HCT116 (cell line): Measurements from ENCODE around the gene RARB. TPM values are rescaled to one million over a fixed set of nuclear protein-coding genes. Genes with fewer than 3 reads are reported as not detected.

Experiments
- ATAC-seq: fragments of 200-7000 bp; cut with Tn5 transposase; 2 replicates; pipeline ENCODE4 v1.9.1; 2020; ENCODE audit warnings: mild to moderate bottlenecking, moderate library complexity
- BruUV-seq: library from RNA; stranded (reverse); fragments of 400-500 nt; replicated peaks from 2 replicates; lab custom pipeline; 2021; lab: Mats Ljungman, UMichigan
- CTCF ChIA-PET: fragments of 300-600 bp; sonication (Branson Sonifier 250); formaldehyde crosslinking; loops from one replicate; lab custom pipeline; 2021; ENCODE audit warnings: antibody characterized with exemption; lab: Charles Lee
- POLR2A ChIA-PET: fragments of 300-600, 350-600 bp; sonication (Branson Sonifier 250); formaldehyde crosslinking; loops from one replicate; lab custom pipeline; 2021; ENCODE audit warnings: antibody characterized with exemption; lab: Charles Lee
- RAD21 ChIA-PET, 2 experiments: fragments of 300-600 bp; sonication (Branson Sonifier 250); formaldehyde crosslinking; loops; one replicate each; lab custom pipeline; 2023; ENCODE audit warnings: low total read pairs in 2 of 2; ENCODE audit not compliant: uncharacterized antibody in 2 of 2, unreplicated experiment in 2 of 2, low non-redundant PET in 1 of 2; lab: Charles Lee
- DNase-seq: peaks from one replicate; pipeline ENCODE4 v3.0.0-alpha.2; 2010; ENCODE audit warnings: low read depth, low spot score
- H2AFZ ChIP-seq: fragments of 200-600 bp; shearing (Covaris generic), sonication (generic); 2 replicates; pipeline ENCODE4 v1.6.1; 2017; ENCODE audit warnings: low read depth, mixed run types, mixed read lengths, antibody characterized with exemption, low read length; ENCODE audit not compliant: poor library complexity, severe bottlenecking
- H3K27ac ChIP-seq: 2 replicates; pipeline ENCODE4 v1.5.1; 2012; ENCODE audit warnings: low read depth, low read length
- H3K27me3 ChIP-seq: fragments of 200-600 bp; sonication (generic); 2 replicates; pipeline ENCODE4 v1.6.1; 2016; ENCODE audit warnings: mixed run types, low read length, mixed read lengths; ENCODE audit not compliant: insufficient read depth
- H3K36me3 ChIP-seq, 2 experiments: fragments of 200-500 bp in 1 of 2; fragments of 200-600 bp in 1 of 2; sonication (Bioruptor generic) in 1 of 2; sonication (generic) in 1 of 2; 2 replicates each; pipeline versions ENCODE4 v1.5.1 to v1.6.1; 2014 to 2016; ENCODE audit warnings: low read length in 2 of 2, inconsistent platforms in 1 of 2, mixed read lengths in 1 of 2, mixed run types in 1 of 2; ENCODE audit not compliant: insufficient read depth in 2 of 2, control insufficient read depth in 1 of 2
- H3K4me1 ChIP-seq, 2 experiments: fragments of 200-600 bp in 1 of 2; sonication (generic) in 1 of 2; 2 replicates each; pipeline versions ENCODE4 v1.5.1 to v1.6.1; 2012 to 2017; ENCODE audit warnings: low read length in 2 of 2, inconsistent platforms in 1 of 2, mild to moderate bottlenecking in 1 of 2, mixed read lengths in 1 of 2, mixed run types in 1 of 2, moderate library complexity in 1 of 2; ENCODE audit not compliant: insufficient read depth in 2 of 2, control insufficient read depth in 1 of 2
- H3K4me2 ChIP-seq: fragments of 200-600 bp; sonication (generic); 2 replicates; pipeline ENCODE4 v1.6.1; 2017; ENCODE audit warnings: mixed run types, low read length, mixed read lengths
- H3K4me3 ChIP-seq, 2 experiments: fragments of 200-600 bp in 1 of 2; sonication (generic) in 1 of 2; replicated peaks in 1 of 2; 2 replicates each; pipeline ENCODE4 v1.5.1; 2011 to 2016; ENCODE audit warnings: low read length in 2 of 2, control low read depth in 1 of 2, low read depth in 1 of 2, mild to moderate bottlenecking in 1 of 2, mixed read lengths in 1 of 2, mixed run types in 1 of 2
- H3K79me2 ChIP-seq: fragments of 200-600 bp; sonication (generic); 2 replicates; pipeline ENCODE4 v1.6.1; 2017; ENCODE audit warnings: mild to moderate bottlenecking, mixed run types, low read length, moderate library complexity, mixed read lengths; ENCODE audit not compliant: insufficient read depth
- H3K9ac ChIP-seq: fragments of 200-600 bp; sonication (generic); 2 replicates; pipeline ENCODE4 v1.6.1; 2016; ENCODE audit warnings: low read length, mixed read lengths
- H3K9me2 ChIP-seq: fragments of 200-600 bp; sonication (generic), shearing (Covaris generic); 2 replicates; pipeline ENCODE4 v1.6.1; 2017; ENCODE audit warnings: mixed run types, mild to moderate bottlenecking, moderate library complexity; ENCODE audit not compliant: insufficient read depth
- H3K9me3 ChIP-seq, 2 experiments: fragments of 200-500 bp in 1 of 2; fragments of 200-600 bp in 1 of 2; sonication (Bioruptor generic) in 1 of 2; sonication (generic) in 1 of 2; 2 replicates each; pipeline ENCODE4 v1.6.1; 2014 to 2017; ENCODE audit warnings: low read length in 2 of 2, mixed read lengths in 2 of 2, inconsistent platforms in 1 of 2, low read depth in 1 of 2, mild to moderate bottlenecking in 1 of 2, mixed run types in 1 of 2, moderate library complexity in 1 of 2; ENCODE audit not compliant: control insufficient read depth in 1 of 2, insufficient read depth in 1 of 2
- H4K20me1 ChIP-seq: fragments of 200-600 bp; sonication (generic), shearing (Covaris generic); 2 replicates; pipeline ENCODE4 v1.6.1; 2017; ENCODE audit warnings: mixed run types, mild to moderate bottlenecking, moderate library complexity; ENCODE audit not compliant: insufficient read depth
- ATF3 ChIP-seq: IDR thresholded peaks from 2 replicates; pipeline ENCODE4 v1.6.1; 2012
- CBX3 ChIP-seq: IDR thresholded peaks from 2 replicates; pipeline ENCODE4 v1.6.1; 2012; ENCODE audit warnings: low read depth
- EGR1 ChIP-seq: IDR thresholded peaks from 2 replicates; pipeline ENCODE4 v1.6.1; 2012; ENCODE audit warnings: low read depth
- ELF1 ChIP-seq: IDR thresholded peaks from 2 replicates; pipeline ENCODE4 v1.6.1; 2012; ENCODE audit warnings: low read depth, borderline replicate concordance
- EZH2 ChIP-seq: fragments of 200-600 bp; sonication (generic); IDR thresholded peaks from 2 replicates; pipeline ENCODE4 v1.6.1; 2017; ENCODE audit warnings: antibody characterized with exemption, mixed run types
- JUND ChIP-seq: IDR thresholded peaks from 2 replicates; pipeline ENCODE4 v1.6.1; 2012
- POLR2A ChIP-seq: IDR thresholded peaks from 2 replicates; pipeline ENCODE4 v1.7.0; 2011; ENCODE audit warnings: borderline replicate concordance; ENCODE audit not compliant: insufficient read depth, insufficient read length; ENCODE audit errors: extremely low read depth
- POLR2AphosphoS5 ChIP-seq: IDR thresholded peaks from 2 replicates; pipeline ENCODE4 v1.6.1; 2011; ENCODE audit warnings: mild to moderate bottlenecking, low read depth, low read length, moderate library complexity
- RAD21 ChIP-seq: IDR thresholded peaks from 2 replicates; pipeline ENCODE4 v1.6.1; 2012; ENCODE audit warnings: low read depth, mild to moderate bottlenecking
- ZBTB33 ChIP-seq: IDR thresholded peaks from 2 replicates; pipeline ENCODE4 v1.6.1; 2011; ENCODE audit warnings: mild to moderate bottlenecking, low read length, moderate library complexity; ENCODE audit not compliant: insufficient replicate concordance; ENCODE audit errors: extremely low read depth
- ZFX ChIP-seq: fragments of 450-650 bp; IDR thresholded peaks from 2 replicates; pipeline ENCODE4 v1.6.1; 2017
- ZNF274 ChIP-seq: fragments of 200-500 bp; sonication (Bioruptor generic); IDR thresholded peaks from 2 replicates; pipeline ENCODE4 v1.6.1; 2014; ENCODE audit warnings: mild to moderate bottlenecking, low read depth, low read length, inconsistent platforms
- intact Hi-C: fragments of 100-400 bp; cut with micrococcal nuclease; formaldehyde crosslinking; loops from 2 replicates; pipeline ENCODE4 v1.10.0; 2022
- total RNA-seq: library from RNA; stranded (reverse); gene quantifications from one replicate; pipeline ENCODE4 v1.2.1, GENCODE V29; 2021; ENCODE audit not compliant: unreplicated experiment

RARB gene
- total RNA-seq, 1 experiment from 2014 or later: not detected

GRCh38 chr3:25542492-25543039, 114.5 kb downstream of the RARB start:
- TF ChIP-seq CBX3 (no peak), ATF3 (no peak), POLR2AphosphoS5 (no peak), EGR1 (no peak)
- H3K79me2 ChIP-seq: no peaks in the 10 kb centered on the region
- DNase-seq (no peak), ATAC-seq (no peak)
- intact Hi-C loops: no loop called here
- ChIA-PET CTCF (no interaction called here), POLR2A (no interaction called here), RAD21 (no interaction called here)
- H2AFZ ChIP-seq: no peak overlapping the region
- no peaks in the 10 kb centered on the region for H3K9me2 ChIP-seq
- no peak overlapping the region for H3K27ac ChIP-seq
- no peak overlapping the region for H3K4me2 ChIP-seq
- H3K9ac ChIP-seq: no peak overlapping the region
- no peak overlapping the region for H3K4me3 ChIP-seq
- no peaks in the 10 kb centered on the region for H4K20me1 ChIP-seq
- BruUV-seq: no TSS peak
- H3K36me3 ChIP-seq: no peaks in the 10 kb centered on the region
- H3K27me3 ChIP-seq: 0 out of 2 replicates have a peak, but pooled peaks cover 14% of the 10 kb centered on the region
- no peaks in the 10 kb centered on the region for H3K4me1 ChIP-seq
- no peaks in the 10 kb centered on the region for H3K9me3 ChIP-seq

- ChIA-PET POLR2A (no interaction called here), RAD21 (no interaction called here)
- no TSS peak for BruUV-seq
These were observed 119.0 kb downstream of the RARB start for GRCh38 chr3:25547103-25547502.

More at GRCh38 chr3:25547103-25547502, 119.0 kb downstream of the RARB start:
- no peak overlapping the region for H3K4me3 ChIP-seq
- no peak overlapping the region for H3K9ac ChIP-seq
- no peak overlapping the region for H3K4me2 ChIP-seq
- H3K27ac ChIP-seq: no peak overlapping the region
- ATAC-seq (no peak), DNase-seq (no peak)
- CTCF ChIA-PET: no interaction called here
- intact Hi-C loops: no loop called here
- H3K36me3 ChIP-seq: no peaks in the 10 kb centered on the region
- H3K79me2 ChIP-seq: no peaks in the 10 kb centered on the region
- H3K4me1 ChIP-seq: no peaks in the 10 kb centered on the region
- no peaks in the 10 kb centered on the region for H3K9me2 ChIP-seq
- H4K20me1 ChIP-seq: no peaks in the 10 kb centered on the region
- no peaks in the 10 kb centered on the region for H3K9me3 ChIP-seq
- H3K27me3 ChIP-seq: no peaks in the 10 kb centered on the region
- no peak for TF ChIP-seq RAD21
- TF ChIP-seq ZNF274: no peak
- no peak for TF ChIP-seq EGR1
- no peak for TF ChIP-seq POLR2AphosphoS5
- TF ChIP-seq ELF1: no peak
- TF ChIP-seq POLR2A: no peak
- no peak for TF ChIP-seq JUND
- TF ChIP-seq ZBTB33: no peak
- no peak for TF ChIP-seq ZFX
- no peak for TF ChIP-seq EZH2
- H2AFZ ChIP-seq: no peak overlapping the region
